ENCODE data around the gene SH2D4B. TPM values are rescaled to one million over a fixed set of nuclear protein-coding genes. Genes with fewer than 3 reads are reported as not detected.

Gene SH2D4B
- total and polyA plus RNA-seq, 2 of the 13 experiments (the other 11 are each of a cell fraction or from before 2014, with no cell fraction given): not detected

- no peak for TF ChIP-seq SATB2 (CRISPR knock-in tag; IDR thresholded peaks at IDR 0.05)
- TF ChIP-seq ZNF558 (CRISPR knock-in tag; IDR thresholded peaks at IDR 0.05; ENCODE audit: borderline replicate concordance): no peak
- TF ChIP-seq HOXA7 (CRISPR knock-in tag; IDR thresholded peaks at IDR 0.05): no peak
- TF ChIP-seq ELK4 (CRISPR knock-in tag; IDR thresholded peaks at IDR 0.05; ENCODE audit: borderline replicate concordance): no peak
- Histone ChIP-seq H2AFZ (ENCODE audit: low read length) (no peak overlapping the region), H3K36me3 (replicated peaks in 1 of 2; ENCODE audit: control insufficient read depth in 1 of 2, insufficient read depth in 2 of 2, low read length in 2 of 2) (no peaks in the 10 kb centered on the region), H3K4me3 (replicated peaks in 1 of 3; ENCODE audit: insufficient read depth in 1 of 3, low read depth in 2 of 3, low read length in 3 of 3) (no peak overlapping the region), H3K27ac (ENCODE audit: extremely low read length, insufficient read depth, low read length) (no peak overlapping the region), H3K27me3 (ENCODE audit: control insufficient read depth in 1 of 2, insufficient read depth in 2 of 2, low read length in 2 of 2) (no peaks in the 10 kb centered on the region), H3K4me2 (ENCODE audit: low read depth, low read length) (no peak overlapping the region), H3K9me3 (ENCODE audit: low read length) (no peaks in the 10 kb centered on the region), H3K79me2 (ENCODE audit: insufficient read depth, low read length) (no peaks in the 10 kb centered on the region), H3K9ac (ENCODE audit: insufficient read depth, low read depth, low read length) (no peak overlapping the region), H3K4me1 (ENCODE audit: insufficient read depth, low read length) (peaks cover 24% of the 10 kb centered on the region), H4K20me1 (ENCODE audit: insufficient read depth, low read length) (no peaks in the 10 kb centered on the region)
- ATAC-seq: no peak
- ChIA-PET POLR2A (no interaction called here), CTCF (ENCODE audit: low intra/inter-chr PET ratio, low total read pairs) (interaction anchor here (1.5 kb wide), 1 partner anchor 24 kb away, joined by 3 read pairs; no protein-coding TSS in a partner anchor)
- no TSS peak for BruUV-seq (replicated peaks)
- FAIRE-seq: no peak
- 29% methylated on average over 1 of the region's 1 CpG for WGBS (ENCODE audit: low lambda C conversion rate)
- in situ Hi-C loops (cut with HindIII; ENCODE audit: extremely low pct_ligation_motif_present, low pct_unique_long_range_greater_than_20kb): no loop called here
- no peak for DNase-seq (ENCODE audit: low spot score)
- intact Hi-C loops (cut with micrococcal nuclease; ENCODE audit: unreplicated experiment): no loop called here
Observed at GRCh38 chr10:80687476-80687789, 149.7 kb downstream of the SH2D4B start.

- Histone ChIP-seq H3K79me2 (ENCODE audit: insufficient read depth, low read length) (no peaks in the 10 kb centered on the region), H3K4me3 (replicated peaks in 1 of 3; ENCODE audit: insufficient read depth in 1 of 3, low read depth in 2 of 3, low read length in 3 of 3) (no peak overlapping the region), H2AFZ (ENCODE audit: low read length) (no peak overlapping the region), H4K20me1 (ENCODE audit: insufficient read depth, low read length) (no peaks in the 10 kb centered on the region), H3K4me1 (ENCODE audit: insufficient read depth, low read length) (peaks cover 19% of the 10 kb centered on the region), H3K9ac (ENCODE audit: insufficient read depth, low read depth, low read length) (no peak overlapping the region), H3K36me3 (replicated peaks in 1 of 2; ENCODE audit: control insufficient read depth in 1 of 2, insufficient read depth in 2 of 2, low read length in 2 of 2) (no peaks in the 10 kb centered on the region), H3K9me3 (ENCODE audit: low read length) (no peaks in the 10 kb centered on the region), H3K27ac (ENCODE audit: extremely low read length, insufficient read depth, low read length) (no peak overlapping the region), H3K27me3 (ENCODE audit: control insufficient read depth in 1 of 2, insufficient read depth in 2 of 2, low read length in 2 of 2) (no peaks in the 10 kb centered on the region), H3K4me2 (ENCODE audit: low read depth, low read length) (no peak overlapping the region)
- FAIRE-seq (no peak), ATAC-seq (no peak), DNase-seq (ENCODE audit: low spot score) (no peak)
- no TSS peak for BruUV-seq (replicated peaks)
- CTCF ChIA-PET (ENCODE audit: low intra/inter-chr PET ratio, low total read pairs): no interaction called here
- intact Hi-C loops (cut with micrococcal nuclease; ENCODE audit: unreplicated experiment): no loop called here
- POLR2A ChIA-PET: no interaction called here
- in situ Hi-C loops (cut with HindIII; ENCODE audit: extremely low pct_ligation_motif_present, low pct_unique_long_range_greater_than_20kb): no loop called here
- no peak for TF ChIP-seq EEA1 (CRISPR knock-in tag; IDR thresholded peaks at IDR 0.05; ENCODE audit: borderline replicate concordance)
- TF ChIP-seq SRSF9 (IDR thresholded peaks at IDR 0.05; ENCODE audit: borderline replicate concordance, insufficient read depth, low read depth, low read length, poor library complexity, severe bottlenecking): no peak
- no peak for TF ChIP-seq CREM (IDR thresholded peaks at IDR 0.05)
- TF ChIP-seq CREM (CRISPR knock-in tag; IDR thresholded peaks at IDR 0.05): no peak
- TF ChIP-seq HNF4A (CRISPR knock-in tag; IDR thresholded peaks at IDR 0.05): no peak
- no peak for TF ChIP-seq ATF7 (IDR thresholded peaks at IDR 0.05)
- no peak for TF ChIP-seq ATF7 (CRISPR knock-in tag; IDR thresholded peaks at IDR 0.05)
- no peak for TF ChIP-seq NR2C2 (CRISPR knock-in tag; IDR thresholded peaks at IDR 0.05; ENCODE audit: borderline replicate concordance)
- no peak for TF ChIP-seq ZNF512B (CRISPR knock-in tag; IDR thresholded peaks at IDR 0.05; ENCODE audit: borderline replicate concordance)
- no peak for TF ChIP-seq SKI (IDR thresholded peaks at IDR 0.05; ENCODE audit: partially characterized antibody)
- no peak for TF ChIP-seq SIX4 (CRISPR knock-in tag; IDR thresholded peaks at IDR 0.05)
- TF ChIP-seq ZNF788 (CRISPR knock-in tag; IDR thresholded peaks at IDR 0.05; ENCODE audit: borderline replicate concordance): no peak
- no peak for TF ChIP-seq ZNF556 (CRISPR knock-in tag; IDR thresholded peaks at IDR 0.05; ENCODE audit: borderline replicate concordance)
- TF ChIP-seq ZNF225 (CRISPR knock-in tag; IDR thresholded peaks at IDR 0.05): no peak
Observed at GRCh38 chr10:80690434-80690833, 152.7 kb downstream of the SH2D4B start.

Data from HepG2 (cell line).